C4-2B (cell line): ENCODE data around the gene PKLR.

Experiments used
- CTCF ChIP-seq: fragments of 450-650 bp; conservative IDR thresholded peaks from 2 replicates; pipeline ENCODE4 v1.5.1; 2017; ENCODE audit warnings: mild to moderate bottlenecking
- ZFX ChIP-seq: fragments of 450-650 bp; IDR thresholded peaks from 2 replicates; pipeline ENCODE4 v1.6.1; 2017

DNA sequence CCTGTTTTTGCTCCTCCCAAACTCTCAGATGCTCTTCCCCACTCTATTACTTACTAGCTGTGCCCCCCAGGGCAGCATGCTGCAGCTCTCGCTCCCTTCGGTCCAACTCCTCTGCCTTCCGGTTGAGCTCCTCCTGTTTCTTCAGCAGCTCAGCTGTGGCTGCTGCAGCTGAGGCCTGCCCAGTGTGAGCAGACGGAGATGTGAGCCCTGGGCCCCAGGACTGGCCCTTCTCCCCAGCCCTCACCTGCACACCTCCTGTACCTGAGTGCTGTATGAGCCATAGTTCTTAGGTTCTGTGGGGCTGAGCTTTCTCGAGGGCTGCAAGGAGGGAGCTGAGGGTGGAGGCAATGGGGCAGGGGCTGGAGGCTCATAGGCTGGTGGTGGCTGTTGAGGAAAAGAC, 41.0 kb downstream of the PKLR start:
- no peak for TF ChIP-seq CTCF
- TF ChIP-seq ZFX, result no peak
